Measurements from ENCODE around the gene ZDHHC14. TPM values are rescaled to one million over a fixed set of nuclear protein-coding genes. Genes with fewer than 3 reads are reported as not detected.

ZDHHC14 gene
- polyA plus RNA-seq, 1 donor (not counting 4 experiments of a cell fraction or from before 2014, with no cell fraction given): 6.4 TPM

GRCh38 chr6:157442291-157442690 is 61.3 kb downstream of the ZDHHC14 start:
- H3K27ac ChIP-seq (ENCODE audit: control insufficient read depth, insufficient read depth, low read length): no peak overlapping the region
- H3K79me2 ChIP-seq (ENCODE audit: control insufficient read depth, insufficient read depth, low read length): no peaks in the 10 kb centered on the region
- H2AFZ ChIP-seq (ENCODE audit: control insufficient read depth, low read length): no peak overlapping the region
- H3K9me1 ChIP-seq (ENCODE audit: control insufficient read depth, extremely low read depth, insufficient read depth, low read length): no peaks in the 10 kb centered on the region
- TF ChIP-seq EZH2 (IDR thresholded peaks at IDR 0.05; ENCODE audit: low read length) (no peak), CTCF (optimal IDR thresholded peaks at IDR 0.05 in 1 of 3, IDR thresholded peaks at IDR 0.05 in 1 of 3, conservative IDR thresholded peaks at IDR 0.05 in 1 of 3; ENCODE audit: extremely low read depth in 1 of 3, insufficient read depth in 2 of 3, low read length in 3 of 3) (no peak)
- no peaks in the 10 kb centered on the region for H3K27me3 ChIP-seq (ENCODE audit: control insufficient read depth, extremely low read depth, insufficient read depth, low read length)
- H3K4me2 ChIP-seq (ENCODE audit: control insufficient read depth, extremely low read depth, insufficient read depth, low read depth, low read length): no peak overlapping the region
- H3K4me3 ChIP-seq (ENCODE audit: control insufficient read depth in 2 of 3, extremely low read depth in 1 of 3, insufficient read depth in 2 of 3, low read depth in 1 of 3, low read length in 3 of 3): no peak overlapping the region
- DNase-seq (ENCODE audit: low read depth, low spot score): no peak
- no peaks in the 10 kb centered on the region for H4K20me1 ChIP-seq (ENCODE audit: control insufficient read depth, extremely low read depth, insufficient read depth, low read length)
- no peak for FAIRE-seq
- no peaks in the 10 kb centered on the region for H3K9me3 ChIP-seq (ENCODE audit: control insufficient read depth, low read depth, low read length)
- no peak overlapping the region for H3K9ac ChIP-seq (ENCODE audit: control insufficient read depth, extremely low read depth, insufficient read depth, low read length)
- no peaks in the 10 kb centered on the region for H3K36me3 ChIP-seq (ENCODE audit: control insufficient read depth in 2 of 2, extremely low read depth in 1 of 2, insufficient read depth in 2 of 2, low read length in 2 of 2)
- H3K4me1 ChIP-seq (ENCODE audit: control insufficient read depth, extremely low read depth, insufficient read depth, low read length): no peaks in the 10 kb centered on the region
- dilution Hi-C loops (cut with MboI; ENCODE audit: extremely low pct_ligation_motif_present, low sequenced_read_pairs): no loop called here

DNA sequence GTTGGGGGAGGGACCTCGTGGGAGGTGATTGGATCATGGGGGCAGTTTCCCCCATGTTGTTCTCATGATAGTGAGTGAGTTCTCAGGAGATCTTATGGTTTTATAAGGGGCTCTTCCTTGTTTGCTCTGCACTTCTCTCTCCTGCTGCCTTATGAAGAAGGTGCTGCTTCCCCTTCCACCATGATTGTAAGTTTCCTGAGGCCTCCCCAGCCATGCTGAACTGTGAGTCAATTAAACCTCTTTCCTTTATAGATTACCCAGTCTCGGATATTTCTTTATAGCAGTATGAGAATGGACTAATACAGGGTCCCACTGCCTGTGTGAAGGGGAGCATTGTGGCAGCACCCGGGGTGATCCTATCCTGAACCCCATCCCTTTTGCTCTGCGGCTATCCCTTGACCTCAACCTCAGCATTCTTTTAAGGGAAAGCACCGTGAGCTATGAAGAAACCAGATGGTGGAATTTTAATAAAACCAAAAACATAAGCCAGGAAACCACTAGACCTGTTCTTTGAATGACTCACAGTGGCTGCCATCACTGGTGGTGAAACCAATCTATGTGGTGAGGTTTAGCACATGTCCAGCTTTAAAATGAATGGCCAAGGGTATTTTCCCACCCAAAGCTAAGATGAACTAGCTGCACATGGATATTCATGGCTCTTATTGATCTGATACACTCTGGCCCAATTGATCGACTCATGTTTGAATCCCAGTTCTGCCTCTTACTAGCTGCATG is 62.2 kb downstream of the ZDHHC14 start:
- H3K27ac ChIP-seq (ENCODE audit: control insufficient read depth, insufficient read depth, low read length): no peak overlapping the region
- no peaks in the 10 kb centered on the region for H3K36me3 ChIP-seq (ENCODE audit: control insufficient read depth in 2 of 2, extremely low read depth in 1 of 2, insufficient read depth in 2 of 2, low read length in 2 of 2)
- DNase-seq (ENCODE audit: low read depth, low spot score) (no peak), FAIRE-seq (peak; percentile 59)
- H3K4me3 ChIP-seq (ENCODE audit: control insufficient read depth in 2 of 3, extremely low read depth in 1 of 3, insufficient read depth in 2 of 3, low read depth in 1 of 3, low read length in 3 of 3): no peak overlapping the region
- H3K9ac ChIP-seq (ENCODE audit: control insufficient read depth, extremely low read depth, insufficient read depth, low read length): no peak overlapping the region
- no peaks in the 10 kb centered on the region for H3K9me1 ChIP-seq (ENCODE audit: control insufficient read depth, extremely low read depth, insufficient read depth, low read length)
- H3K4me2 ChIP-seq (ENCODE audit: control insufficient read depth, extremely low read depth, insufficient read depth, low read depth, low read length): no peak overlapping the region
- H3K9me3 ChIP-seq (ENCODE audit: control insufficient read depth, low read depth, low read length): no peaks in the 10 kb centered on the region
- H3K79me2 ChIP-seq (ENCODE audit: control insufficient read depth, insufficient read depth, low read length): no peaks in the 10 kb centered on the region
- H3K27me3 ChIP-seq (ENCODE audit: control insufficient read depth, extremely low read depth, insufficient read depth, low read length): no peaks in the 10 kb centered on the region
- no peak overlapping the region for H2AFZ ChIP-seq (ENCODE audit: control insufficient read depth, low read length)
- dilution Hi-C loops (cut with MboI; ENCODE audit: extremely low pct_ligation_motif_present, low sequenced_read_pairs): no loop called here
- no peaks in the 10 kb centered on the region for H3K4me1 ChIP-seq (ENCODE audit: control insufficient read depth, extremely low read depth, insufficient read depth, low read length)
- TF ChIP-seq EZH2 (IDR thresholded peaks at IDR 0.05; ENCODE audit: low read length) (no peak), CTCF (optimal IDR thresholded peaks at IDR 0.05 in 1 of 3, IDR thresholded peaks at IDR 0.05 in 1 of 3, conservative IDR thresholded peaks at IDR 0.05 in 1 of 3; ENCODE audit: extremely low read depth in 1 of 3, insufficient read depth in 2 of 3, low read length in 3 of 3) (no peak)
- no peaks in the 10 kb centered on the region for H4K20me1 ChIP-seq (ENCODE audit: control insufficient read depth, extremely low read depth, insufficient read depth, low read length)
